GM19239 (cell line): ENCODE data around the gene KCNMB2.
"Not testable (repeated sequence)": the region's sequence is repeated elsewhere in the genome, so short reads cannot be mapped to it uniquely, and the experiment has no call there.

Experiments used
- DNase-seq: peaks from one replicate; pipeline ENCODE4 v3.0.0; 2011; ENCODE audit warnings: low spot score; ENCODE audit not compliant: insufficient read length
- FAIRE-seq: peaks from 2 replicates; lab custom pipeline; 2011; peaks lifted over from hg19 to GRCh38; lab: Jason Lieb, UNC

KCNMB2 gene

GRCh38 chr3:178536211-178537079 is at the start of gene KCNMB2:
Gene KCNMB2 (plus strand): TSS chr3:178536436.
- DNase-seq (no peak), FAIRE-seq (peak; percentile 21)

DNA sequence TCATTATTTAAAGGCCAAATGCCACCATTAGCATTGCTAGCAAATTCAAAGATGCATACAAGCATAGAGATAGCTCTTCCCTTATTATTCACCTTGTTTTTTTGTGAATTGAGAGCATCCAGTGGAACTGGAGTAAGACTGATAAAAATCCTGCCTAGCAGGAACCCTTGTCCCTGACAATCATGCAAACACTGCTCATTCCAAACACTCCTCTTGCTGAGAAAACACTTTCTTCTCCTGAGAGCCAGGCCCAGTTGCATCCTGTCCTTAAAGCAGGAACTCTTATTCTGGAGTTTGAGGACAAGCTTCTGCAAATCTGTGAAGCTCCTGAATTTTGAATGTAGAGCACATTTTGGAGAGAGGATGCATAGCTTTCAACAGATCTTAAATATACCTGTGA is 49.3 kb upstream of the KCNMB2 start:
- no peak for FAIRE-seq

GRCh38 chr3:178487752-178488151 is 48.5 kb upstream of the KCNMB2 start:
- FAIRE-seq (no peak), DNase-seq (no peak)

More for the DNA sequence above, 49.3 kb upstream of the KCNMB2 start:
- no peak for DNase-seq

GRCh38 chr3:178491751-178492150 is 44.5 kb upstream of the KCNMB2 start:
- FAIRE-seq (no peak), DNase-seq (no peak)

DNA sequence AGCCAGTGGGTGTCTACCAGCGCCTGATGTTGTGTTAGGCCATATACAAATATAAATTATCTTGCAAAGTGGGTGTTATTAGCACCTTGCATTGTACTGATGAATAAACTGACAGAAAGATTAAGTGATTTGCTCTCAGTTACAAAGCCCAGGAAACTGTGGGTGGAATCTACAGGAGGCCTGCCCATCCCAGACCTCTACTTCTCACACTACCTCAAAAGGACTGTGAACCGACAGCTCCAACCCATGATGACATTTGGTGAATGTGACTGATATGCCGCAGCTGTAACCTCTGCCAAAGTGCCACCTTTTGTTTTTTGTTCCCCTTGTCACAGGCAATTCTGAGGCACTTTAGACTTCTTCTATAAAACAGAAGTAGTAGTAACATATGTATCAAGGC is 43.7 kb upstream of the KCNMB2 start:
- FAIRE-seq (no peak), DNase-seq (no peak)

- no peak for DNase-seq
- FAIRE-seq, result no peak
Measured at GRCh38 chr3:178494386-178494785, 41.9 kb upstream of the KCNMB2 start.

DNA sequence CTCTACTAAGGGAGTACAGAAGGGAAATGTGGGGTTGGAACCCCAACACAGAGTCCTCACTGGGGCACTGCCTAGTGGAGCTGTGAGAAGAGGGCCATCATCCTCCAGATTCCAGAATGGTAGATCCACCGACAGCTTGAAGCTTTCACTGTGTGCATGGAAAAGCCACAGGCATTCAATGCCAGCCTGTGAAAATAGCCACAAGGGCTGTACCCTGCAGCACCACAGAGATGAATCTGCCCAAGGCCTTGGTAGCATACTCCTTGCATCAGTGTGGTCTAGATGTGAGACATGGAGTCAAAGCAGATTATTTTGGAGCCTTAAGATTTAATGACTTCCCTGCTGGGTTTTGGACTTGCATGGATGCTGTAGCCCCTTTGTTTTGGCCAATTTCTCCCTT is 39.3 kb upstream of the KCNMB2 start:
- FAIRE-seq (no peak), DNase-seq (no peak)

DNA sequence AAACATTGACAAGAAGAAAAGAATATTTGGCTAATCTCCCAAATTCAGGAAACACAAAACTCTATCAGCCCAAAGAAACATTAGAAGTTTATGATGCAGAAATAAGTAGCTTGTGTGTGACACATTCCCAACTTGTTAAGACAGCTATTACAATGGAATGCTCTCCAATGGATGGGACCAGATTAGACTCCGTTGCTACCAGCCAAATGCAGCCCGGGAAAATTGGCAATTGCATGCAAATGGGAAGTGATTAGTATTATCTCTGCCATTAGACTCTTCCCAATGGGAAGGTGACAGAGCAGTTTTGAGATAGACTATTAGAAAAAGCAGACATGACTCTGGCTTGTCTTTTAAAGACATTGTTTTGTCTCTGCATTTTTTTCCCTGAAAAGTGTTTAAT is 37.4 kb upstream of the KCNMB2 start:
- FAIRE-seq (no peak), DNase-seq (no peak)

- FAIRE-seq, result no peak
- DNase-seq, result no peak
Measured at GRCh38 chr3:178500631-178501030, 35.6 kb upstream of the KCNMB2 start.

- DNase-seq, result no peak
Measured at GRCh38 chr3:178504128-178504527, 32.1 kb upstream of the KCNMB2 start.

GRCh38 chr3:178505832-178506231 is 30.4 kb upstream of the KCNMB2 start:
- FAIRE-seq, result no peak
- no peak for DNase-seq

More at GRCh38 chr3:178504128-178504527, 32.1 kb upstream of the KCNMB2 start:
- FAIRE-seq, result no peak

DNA sequence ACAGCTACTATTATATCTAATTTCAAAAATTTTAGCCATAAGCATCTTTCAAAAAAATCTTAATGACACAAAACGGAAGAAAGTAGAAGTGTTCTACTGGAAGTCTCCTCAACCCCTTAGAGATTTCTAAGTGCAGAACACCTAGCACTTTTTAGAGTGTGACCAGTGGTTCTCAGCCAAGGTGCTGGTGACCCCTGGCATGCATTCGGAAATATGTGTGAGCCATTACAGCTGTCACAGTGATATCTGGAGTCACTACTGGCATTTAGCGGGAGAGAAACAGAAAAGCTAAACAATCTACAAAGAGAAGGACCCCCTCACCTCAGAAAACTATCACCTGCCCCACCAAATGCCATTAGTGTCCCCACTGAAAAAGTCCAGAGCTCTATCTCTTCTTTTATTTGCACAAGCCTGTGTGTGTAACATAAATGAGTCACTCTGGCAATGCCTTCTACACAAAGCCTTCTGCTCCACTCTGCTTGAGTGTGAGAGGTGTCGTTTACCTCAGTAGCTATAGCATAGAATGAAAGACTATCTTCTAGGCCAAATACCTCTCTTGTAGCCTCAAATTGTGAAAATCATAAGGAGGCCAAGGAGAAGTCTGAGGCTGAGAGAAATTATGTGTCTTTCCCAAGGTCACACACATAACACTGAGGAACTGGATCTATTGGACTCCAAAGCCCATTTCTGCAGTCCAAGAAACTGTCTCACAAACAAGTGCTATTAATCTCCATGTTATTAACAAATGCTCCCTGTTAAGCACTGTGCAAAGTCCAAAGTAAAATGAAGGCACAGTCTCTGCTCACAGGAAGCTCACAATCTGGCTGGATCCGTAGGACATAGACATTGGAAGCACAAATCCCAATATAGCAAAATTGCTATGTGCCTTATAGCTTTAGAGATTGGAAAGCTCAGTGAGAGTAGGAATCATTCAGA is 28.5 kb upstream of the KCNMB2 start:
- FAIRE-seq (no peak), DNase-seq (no peak)

GRCh38 chr3:178508443-178508825 is 27.8 kb upstream of the KCNMB2 start:
- FAIRE-seq (no peak), DNase-seq (no peak)

DNA sequence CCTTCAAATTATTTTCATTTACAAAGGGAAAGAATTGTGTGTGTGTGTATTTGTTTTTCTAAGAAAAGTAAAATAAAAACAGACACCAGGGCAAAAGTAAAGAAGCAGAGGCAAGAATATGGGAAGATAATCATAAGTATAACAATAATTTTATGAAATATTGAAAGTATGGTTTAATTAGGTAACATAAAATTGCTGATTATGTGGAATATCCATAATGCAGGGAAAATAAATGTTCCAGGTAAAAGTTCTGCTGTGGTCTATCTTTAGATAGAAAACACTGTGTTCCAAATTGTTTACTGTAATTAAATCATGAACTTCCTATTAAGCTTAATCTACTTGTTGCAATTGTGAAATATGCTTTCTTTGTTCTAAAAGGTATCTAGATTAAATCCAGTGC is 25.7 kb upstream of the KCNMB2 start:
- FAIRE-seq (no peak), DNase-seq (no peak)

- FAIRE-seq (peak; percentile 11), DNase-seq (no peak)
Measured at GRCh38 chr3:178512647-178513046, 23.6 kb upstream of the KCNMB2 start.

DNA sequence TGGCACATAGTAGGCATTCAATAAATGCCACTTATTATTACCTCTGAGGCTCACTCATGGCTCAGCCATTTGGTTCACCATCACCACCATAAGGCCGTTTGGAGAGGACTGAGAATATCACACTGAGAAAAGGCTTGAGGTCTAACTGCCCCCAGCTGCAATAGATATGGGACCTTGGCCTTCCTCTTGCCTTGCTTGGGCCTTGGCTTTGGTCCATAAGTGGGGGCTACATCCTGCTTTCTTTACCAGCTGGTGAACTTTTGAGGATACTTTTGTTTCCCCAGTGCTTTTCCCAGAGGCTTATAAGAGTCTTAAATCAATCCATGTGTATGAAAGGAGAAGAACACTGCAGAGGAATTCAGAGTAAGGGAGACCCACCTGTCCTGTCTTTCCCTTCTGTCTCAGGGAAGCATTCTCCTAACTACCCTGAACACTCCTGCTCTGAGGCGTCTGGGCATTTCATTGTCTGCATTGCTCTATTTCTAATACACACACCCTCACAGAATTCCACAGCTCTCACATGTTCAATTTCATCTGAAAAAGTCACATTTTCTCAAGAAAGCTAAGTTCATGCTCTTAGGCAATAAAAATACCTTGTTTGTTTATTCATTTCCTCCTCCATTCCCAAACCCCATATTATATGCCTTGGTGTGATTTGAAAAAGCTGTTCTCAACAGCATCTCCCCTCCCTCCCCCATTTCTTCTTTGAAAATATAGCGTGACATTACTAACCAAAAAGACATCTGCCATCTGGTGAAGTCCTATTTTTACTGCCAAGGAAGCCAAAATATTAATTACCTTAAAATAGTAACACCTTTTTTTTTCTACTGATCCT is 22.5 kb upstream of the KCNMB2 start:
- FAIRE-seq, result no peak
- no peak for DNase-seq

GRCh38 chr3:178514401-178514800 is 21.8 kb upstream of the KCNMB2 start:
- DNase-seq, result no peak
- FAIRE-seq, result no peak

GRCh38 chr3:178515076-178515744 is 21.0 kb upstream of the KCNMB2 start:
- DNase-seq, FAIRE-seq: not testable (repeated sequence)

DNA sequence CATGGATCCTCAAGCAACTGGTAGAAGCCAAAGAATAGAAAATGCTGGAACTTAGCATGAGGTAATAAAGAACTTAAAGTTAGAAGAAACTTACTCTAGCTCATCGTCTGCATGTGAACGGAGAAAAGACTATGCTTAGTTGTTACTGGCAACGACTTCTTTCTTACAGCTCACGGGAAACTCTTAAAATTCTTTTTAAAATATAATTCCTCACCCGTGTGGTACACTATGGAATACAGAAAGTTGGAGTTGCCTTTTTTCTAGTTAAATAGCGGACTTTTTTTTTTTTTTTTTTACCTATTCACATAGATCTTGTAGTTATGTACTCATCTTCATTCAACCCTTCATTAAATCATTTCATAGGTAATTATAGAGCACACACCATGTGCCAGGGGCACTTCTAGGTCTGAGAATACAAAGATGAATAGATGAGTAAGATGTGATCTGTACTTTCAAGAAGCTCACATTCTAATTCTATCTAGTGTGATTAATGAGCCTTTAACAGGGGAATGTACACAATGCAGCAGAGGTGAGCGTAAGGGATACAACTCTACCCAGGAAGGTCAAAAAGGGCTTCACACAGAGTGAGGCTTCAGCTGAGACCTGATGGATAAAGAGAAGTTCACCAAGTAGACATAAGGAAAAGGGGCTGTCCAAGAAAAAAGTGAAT is 18.4 kb upstream of the KCNMB2 start:
- FAIRE-seq (no peak), DNase-seq (no peak)
